Transverse colon (tissue), 3 donors: ENCODE results near the gene GCNA.

Experiments
- EP300 ChIP-seq: sonication (generic); formaldehyde crosslinking; IDR thresholded peaks from one replicate; pipeline ENCODE4 v1.6.1; 2017; ENCODE audit warnings: antibody characterized with exemption, low read depth
- TF ChIP-seq, protein P1 (sequence below), 5 experiments: fragments of 200-600 bp in 3 of 5; fragments of 450-650 bp in 2 of 5; sonication (generic) in 3 of 5; IDR thresholded peaks; 1 replicate in 2 of 5; 2 replicates in 3 of 5; pipeline ENCODE4 v1.5.1; 2016 to 2017; ENCODE audit warnings: antibody characterized with exemption in 5 of 5, inconsistent platforms in 3 of 5, mild to moderate bottlenecking in 2 of 5, moderate library complexity in 1 of 5

DNA sequence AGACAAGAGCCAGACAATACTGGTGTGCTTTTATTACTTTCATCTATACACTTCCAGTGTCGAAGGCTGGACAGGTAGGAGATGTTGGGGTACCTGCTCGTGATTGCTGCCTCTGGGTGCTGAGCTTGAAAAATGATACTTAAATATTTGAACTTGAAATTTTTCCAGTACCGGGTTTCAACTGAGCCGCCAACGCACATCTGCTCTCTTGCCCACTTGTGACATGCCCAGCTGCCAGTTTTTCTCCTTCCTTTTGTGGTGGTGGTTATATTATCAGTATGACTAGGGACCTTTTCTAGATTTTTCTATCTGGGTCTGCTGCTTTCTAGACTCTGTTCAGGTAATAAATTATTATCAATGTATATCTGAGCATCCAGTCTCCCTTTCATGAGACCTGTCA, 42.0 kb upstream of the GCNA start:
- no peak for TF ChIP-seq EP300
- TF ChIP-seq, protein P1, sequence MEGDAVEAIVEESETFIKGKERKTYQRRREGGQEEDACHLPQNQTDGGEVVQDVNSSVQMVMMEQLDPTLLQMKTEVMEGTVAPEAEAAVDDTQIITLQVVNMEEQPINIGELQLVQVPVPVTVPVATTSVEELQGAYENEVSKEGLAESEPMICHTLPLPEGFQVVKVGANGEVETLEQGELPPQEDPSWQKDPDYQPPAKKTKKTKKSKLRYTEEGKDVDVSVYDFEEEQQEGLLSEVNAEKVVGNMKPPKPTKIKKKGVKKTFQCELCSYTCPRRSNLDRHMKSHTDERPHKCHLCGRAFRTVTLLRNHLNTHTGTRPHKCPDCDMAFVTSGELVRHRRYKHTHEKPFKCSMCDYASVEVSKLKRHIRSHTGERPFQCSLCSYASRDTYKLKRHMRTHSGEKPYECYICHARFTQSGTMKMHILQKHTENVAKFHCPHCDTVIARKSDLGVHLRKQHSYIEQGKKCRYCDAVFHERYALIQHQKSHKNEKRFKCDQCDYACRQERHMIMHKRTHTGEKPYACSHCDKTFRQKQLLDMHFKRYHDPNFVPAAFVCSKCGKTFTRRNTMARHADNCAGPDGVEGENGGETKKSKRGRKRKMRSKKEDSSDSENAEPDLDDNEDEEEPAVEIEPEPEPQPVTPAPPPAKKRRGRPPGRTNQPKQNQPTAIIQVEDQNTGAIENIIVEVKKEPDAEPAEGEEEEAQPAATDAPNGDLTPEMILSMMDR (IDR thresholded peaks at IDR 0.05), result no peak
